GM18868 (cell line): Measurements from ENCODE around the gene TMEM204.

Experiments
- ATAC-seq: cut with Tn5 transposase; IDR thresholded peaks from one replicate; pipeline ENCODE4 v1.9.1; 2021; ENCODE audit warnings: mild to moderate bottlenecking, moderate library complexity; ENCODE audit not compliant: unreplicated experiment

Gene TMEM204

GRCh38 chr16:1533443-1533951 lies at the start of gene TMEM204:
Gene TMEM204, plus strand, starts transcription at chr16:1533666. Its CDS starts 610 bp downstream, at chr16:1534276.
- no peak for ATAC-seq

GRCh38 chr16:1485847-1486496 lies 47.5 kb upstream of the TMEM204 start:
- no peak for ATAC-seq

GRCh38 chr16:1486551-1487390 lies 46.7 kb upstream of the TMEM204 start:
- no peak for ATAC-seq

GRCh38 chr16:1487395-1488053 lies 45.9 kb upstream of the TMEM204 start:
- ATAC-seq, result no peak

GRCh38 chr16:1488054-1488601 lies 45.3 kb upstream of the TMEM204 start:
- ATAC-seq, result no peak

- no peak for ATAC-seq
These were observed 44.8 kb upstream of the TMEM204 start, which contains the start of gene PTX4 for GRCh38 chr16:1488619-1489018. Gene PTX4, minus strand, starts transcription at chr16:1488944. Its CDS starts 35 bp downstream, at chr16:1488909.

- no peak for ATAC-seq
These were observed 44.4 kb upstream of the TMEM204 start for GRCh38 chr16:1489077-1489476.

GRCh38 chr16:1491327-1491726 lies 42.1 kb upstream of the TMEM204 start:
- ATAC-seq, result no peak

- no peak for ATAC-seq
These were observed 41.2 kb upstream of the TMEM204 start for GRCh38 chr16:1492082-1492922.

GRCh38 chr16:1492923-1493745 lies 40.3 kb upstream of the TMEM204 start, which contains the start of gene TELO2:
Gene TELO2, plus strand, starts transcription at chr16:1493360. Its CDS starts 922 bp downstream, at chr16:1494282.
- ATAC-seq, result peak; percentile 62

GRCh38 chr16:1493746-1494094 lies 39.7 kb upstream of the TMEM204 start:
- ATAC-seq, result no peak

GRCh38 chr16:1494129-1494640 lies 39.3 kb upstream of the TMEM204 start:
- no peak for ATAC-seq

- ATAC-seq, result no peak
These were observed 38.8 kb upstream of the TMEM204 start for GRCh38 chr16:1494711-1495110.

- ATAC-seq, result no peak
These were observed 38.1 kb upstream of the TMEM204 start for GRCh38 chr16:1495211-1495888.

- no peak for ATAC-seq
These were observed 37.6 kb upstream of the TMEM204 start for GRCh38 chr16:1495889-1496262.

GRCh38 chr16:1496464-1496863 lies 37.0 kb upstream of the TMEM204 start:
- ATAC-seq, result no peak

GRCh38 chr16:1497014-1497598 lies 36.4 kb upstream of the TMEM204 start:
- no peak for ATAC-seq
